Caco-2 (cell line): ENCODE measurements around the gene RGS6. TPM values are rescaled to one million over a fixed set of nuclear protein-coding genes. Genes with fewer than 3 reads are reported as not detected.

Source experiments
- BruUV-seq: library from RNA; stranded (reverse); fragments of 400-500 nt; replicated peaks from 2 replicates; lab custom pipeline; 2021; lab: Mats Ljungman, UMichigan
- CTCF ChIA-PET: fragments of 300-600 bp; sonication (Branson Sonifier 250); formaldehyde crosslinking; loops from one replicate; lab custom pipeline; 2022; ENCODE audit warnings: antibody characterized with exemption; lab: Charles Lee
- POLR2A ChIA-PET: fragments of 300-600 bp; sonication (Branson Sonifier 250); formaldehyde crosslinking; loops from one replicate; lab custom pipeline; 2022; ENCODE audit warnings: antibody characterized with exemption; lab: Charles Lee
- DNase-seq, 2 experiments: peaks; one replicate each; pipeline versions ENCODE4 v3.0.0 to v3.0.0-alpha.2; 2020 to 2022
- H3K27me3 ChIP-seq: replicated peaks from 2 replicates; pipeline ENCODE4 v1.6.0; 2011; ENCODE audit warnings: low read length; ENCODE audit not compliant: control insufficient read depth, insufficient read depth
- H3K36me3 ChIP-seq: 2 replicates; pipeline ENCODE4 v1.5.1; 2011; ENCODE audit warnings: low read length; ENCODE audit not compliant: control insufficient read depth, insufficient read depth
- H3K4me1 ChIP-seq: fragments of 250-450 bp; sonication (Bioruptor Pico); 2 replicates; pipeline ENCODE4 v1.5.1; 2020; ENCODE audit warnings: mild to moderate bottlenecking
- H3K4me3 ChIP-seq: 2 replicates; pipeline ENCODE4 v1.5.1; 2011; ENCODE audit warnings: low read depth, mild to moderate bottlenecking, control low read depth, low read length
- H3K9me3 ChIP-seq: fragments of 250-450 bp; sonication (Bioruptor Pico); 2 replicates; pipeline ENCODE4 v1.5.1; 2020; ENCODE audit warnings: mild to moderate bottlenecking, moderate library complexity
- H3K27ac Mint-ChIP-seq: one replicate; pipeline ENCODE4 v1.8.0; 2022; ENCODE audit warnings: mixed read lengths; ENCODE audit not compliant: unreplicated experiment
- H3K27me3 Mint-ChIP-seq: one replicate; pipeline ENCODE4 v1.8.0; 2022; ENCODE audit warnings: mixed read lengths; ENCODE audit not compliant: insufficient read depth, unreplicated experiment
- H3K36me3 Mint-ChIP-seq: one replicate; pipeline ENCODE4 v1.8.0; 2022; ENCODE audit warnings: mild to moderate bottlenecking, mixed read lengths; ENCODE audit not compliant: insufficient read depth, unreplicated experiment
- H3K4me1 Mint-ChIP-seq: one replicate; pipeline ENCODE4 v1.8.0; 2022; ENCODE audit warnings: low read depth, mixed read lengths; ENCODE audit not compliant: unreplicated experiment
- H3K4me3 Mint-ChIP-seq: one replicate; pipeline ENCODE4 v1.8.0; 2022; ENCODE audit warnings: mild to moderate bottlenecking, moderate library complexity, mixed read lengths; ENCODE audit not compliant: unreplicated experiment
- H3K9me3 Mint-ChIP-seq: one replicate; pipeline ENCODE4 v1.8.0; 2022; ENCODE audit warnings: mixed read lengths; ENCODE audit not compliant: unreplicated experiment
- intact Hi-C: fragments of 100-400 bp; cut with micrococcal nuclease; formaldehyde crosslinking; loops from one replicate; pipeline ENCODE4 v1.10.0; 2022; ENCODE audit not compliant: unreplicated experiment
- total RNA-seq: library from RNA; stranded (reverse); gene quantifications from 2 replicates; pipeline ENCODE4 v1.2.3, GENCODE V29; 2022
- TF ChIP-seq, protein P1 (sequence below), 2 experiments: fragments of 200-600 bp in 1 of 2; IDR thresholded peaks; 1 replicate in 1 of 2; 2 replicates in 1 of 2; pipeline versions ENCODE4 v1.5.1 to v1.8.0; 2011 to 2022; ENCODE audit warnings: antibody characterized with exemption in 1 of 2, control low read depth in 1 of 2, inconsistent platforms in 1 of 2, low read depth in 1 of 2, low read length in 1 of 2, mild to moderate bottlenecking in 1 of 2, moderate library complexity in 1 of 2; ENCODE audit not compliant: insufficient read depth in 1 of 2, severe bottlenecking in 1 of 2, unreplicated experiment in 1 of 2

RGS6 gene
- total RNA-seq, 1 experiment from 2014 or later: not detected

DNA sequence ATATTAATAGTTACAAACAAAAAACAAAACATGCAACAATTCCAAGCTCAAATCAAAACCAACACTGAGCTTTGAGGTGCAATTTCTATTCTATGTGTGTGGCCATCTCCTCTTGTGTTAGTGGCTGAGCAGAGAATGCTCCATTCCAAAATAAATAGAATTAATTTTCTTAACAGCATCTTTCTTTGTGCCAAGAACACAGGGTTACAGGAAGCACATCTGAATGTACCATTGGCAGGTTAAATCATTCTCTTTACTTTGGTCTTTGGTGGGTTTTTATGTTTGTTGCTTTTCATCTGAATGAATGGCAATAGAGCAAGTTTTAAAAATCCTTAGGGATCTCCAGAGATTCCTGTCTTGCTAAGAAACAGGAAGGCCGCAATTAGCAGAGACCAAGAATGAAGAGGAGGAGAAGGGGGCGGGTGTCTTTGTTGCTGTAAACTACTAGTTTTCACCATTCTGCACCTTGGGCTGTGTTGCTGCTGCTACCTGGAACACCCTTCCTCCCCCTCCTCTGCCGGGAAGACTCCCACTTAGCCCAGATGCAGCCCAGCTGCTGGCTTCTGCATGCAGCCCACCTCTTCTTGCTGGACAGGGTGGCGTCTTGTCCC lies 165.0 kb downstream of the RGS6 start:
- Histone ChIP-seq H3K36me3 (no peaks in the 10 kb centered on the region), H3K9me3 (no peaks in the 10 kb centered on the region), H3K4me3 (no peak overlapping the region), H3K4me1 (no peaks in the 10 kb centered on the region), H3K27me3 (no peaks in the 10 kb centered on the region)
- Mint-ChIP-seq H3K27me3 (peaks cover 8% of the 10 kb centered on the region), H3K9me3 (no peaks in the 10 kb centered on the region), H3K27ac (no peak overlapping the region), H3K4me1 (no peaks in the 10 kb centered on the region), H3K4me3 (no peak overlapping the region), H3K36me3 (no peaks in the 10 kb centered on the region)
- intact Hi-C loops: no loop called here
- CTCF ChIA-PET: no interaction called here
- POLR2A ChIA-PET: no interaction called here
- no TSS peak for BruUV-seq
- no peak for DNase-seq
- TF ChIP-seq, protein P1, sequence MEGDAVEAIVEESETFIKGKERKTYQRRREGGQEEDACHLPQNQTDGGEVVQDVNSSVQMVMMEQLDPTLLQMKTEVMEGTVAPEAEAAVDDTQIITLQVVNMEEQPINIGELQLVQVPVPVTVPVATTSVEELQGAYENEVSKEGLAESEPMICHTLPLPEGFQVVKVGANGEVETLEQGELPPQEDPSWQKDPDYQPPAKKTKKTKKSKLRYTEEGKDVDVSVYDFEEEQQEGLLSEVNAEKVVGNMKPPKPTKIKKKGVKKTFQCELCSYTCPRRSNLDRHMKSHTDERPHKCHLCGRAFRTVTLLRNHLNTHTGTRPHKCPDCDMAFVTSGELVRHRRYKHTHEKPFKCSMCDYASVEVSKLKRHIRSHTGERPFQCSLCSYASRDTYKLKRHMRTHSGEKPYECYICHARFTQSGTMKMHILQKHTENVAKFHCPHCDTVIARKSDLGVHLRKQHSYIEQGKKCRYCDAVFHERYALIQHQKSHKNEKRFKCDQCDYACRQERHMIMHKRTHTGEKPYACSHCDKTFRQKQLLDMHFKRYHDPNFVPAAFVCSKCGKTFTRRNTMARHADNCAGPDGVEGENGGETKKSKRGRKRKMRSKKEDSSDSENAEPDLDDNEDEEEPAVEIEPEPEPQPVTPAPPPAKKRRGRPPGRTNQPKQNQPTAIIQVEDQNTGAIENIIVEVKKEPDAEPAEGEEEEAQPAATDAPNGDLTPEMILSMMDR (IDR thresholded peaks at IDR 0.05; ENCODE audit: insufficient read depth in 1 of 2, low read depth in 1 of 2, low read length in 1 of 2, severe bottlenecking in 1 of 2, unreplicated experiment in 1 of 2): no peak

DNA sequence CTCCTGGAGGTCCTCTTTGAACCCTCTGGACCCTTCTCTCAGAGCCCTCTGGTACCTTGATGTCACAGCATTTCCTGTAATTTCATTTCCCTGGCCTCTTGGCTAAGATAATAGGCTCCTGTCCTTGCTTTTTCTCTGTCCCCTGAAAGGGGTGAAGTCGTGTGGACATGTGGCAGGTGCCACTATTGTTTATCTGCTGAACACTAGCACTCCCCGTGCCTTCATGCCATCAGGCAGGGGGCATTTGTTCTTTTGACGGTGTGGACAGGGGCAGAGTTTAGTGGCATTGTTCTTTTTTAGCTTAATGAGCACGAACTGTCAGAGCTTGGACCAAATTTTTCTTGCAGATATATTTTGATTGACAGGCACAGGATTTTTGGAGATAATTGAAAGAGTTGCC lies 166.0 kb downstream of the RGS6 start:
- H3K27ac Mint-ChIP-seq: no peak overlapping the region
- Histone ChIP-seq H3K27me3 (no peaks in the 10 kb centered on the region), H3K9me3 (no peaks in the 10 kb centered on the region), H3K4me3 (no peak overlapping the region), H3K4me1 (no peaks in the 10 kb centered on the region), H3K36me3 (no peaks in the 10 kb centered on the region)
- H3K4me1 Mint-ChIP-seq: no peaks in the 10 kb centered on the region
- intact Hi-C loops: no loop called here
- BruUV-seq: no TSS peak
- ChIA-PET CTCF (no interaction called here), POLR2A (no interaction called here)
- H3K27me3 Mint-ChIP-seq: peaks cover 8% of the 10 kb centered on the region
- TF ChIP-seq, protein P1 (IDR thresholded peaks at IDR 0.05; ENCODE audit: insufficient read depth in 1 of 2, low read depth in 1 of 2, low read length in 1 of 2, severe bottlenecking in 1 of 2, unreplicated experiment in 1 of 2): no peak
- no peak overlapping the region for H3K4me3 Mint-ChIP-seq
- no peaks in the 10 kb centered on the region for H3K9me3 Mint-ChIP-seq
- no peaks in the 10 kb centered on the region for H3K36me3 Mint-ChIP-seq
- DNase-seq: no peak

DNA sequence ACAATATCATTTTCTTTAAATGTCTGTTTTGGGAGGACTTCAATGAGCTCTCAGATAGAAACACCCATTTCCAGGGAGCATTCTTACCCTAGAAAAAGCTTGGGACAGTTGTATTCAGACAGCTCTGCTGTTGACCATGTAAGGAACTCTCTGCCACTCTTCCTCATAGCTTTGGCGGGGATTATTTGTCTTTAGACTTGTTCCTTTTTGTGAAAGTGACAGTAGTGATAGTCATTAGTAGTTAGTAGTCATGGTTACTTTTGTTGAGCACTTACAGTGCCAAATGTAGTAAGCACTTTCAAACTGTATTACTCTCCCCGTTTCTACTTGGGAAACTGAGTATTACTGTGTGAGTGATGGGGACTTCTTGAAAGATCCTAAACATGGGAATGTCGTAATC lies 167.3 kb downstream of the RGS6 start:
- no peaks in the 10 kb centered on the region for H3K36me3 ChIP-seq
- no peak for DNase-seq
- no peaks in the 10 kb centered on the region for H3K27me3 ChIP-seq
- Mint-ChIP-seq H3K27ac (no peak overlapping the region), H3K36me3 (no peaks in the 10 kb centered on the region), H3K9me3 (no peaks in the 10 kb centered on the region), H3K4me1 (no peaks in the 10 kb centered on the region), H3K4me3 (no peak overlapping the region), H3K27me3 (peaks cover 8% of the 10 kb centered on the region)
- no TSS peak for BruUV-seq
- H3K4me3 ChIP-seq: no peak overlapping the region
- ChIA-PET POLR2A (no interaction called here), CTCF (no interaction called here)
- intact Hi-C loops: no loop called here
- no peaks in the 10 kb centered on the region for H3K9me3 ChIP-seq
- H3K4me1 ChIP-seq: no peaks in the 10 kb centered on the region
- TF ChIP-seq, protein P1 (IDR thresholded peaks at IDR 0.05; ENCODE audit: insufficient read depth in 1 of 2, low read depth in 1 of 2, low read length in 1 of 2, severe bottlenecking in 1 of 2, unreplicated experiment in 1 of 2): no peak
